DMS153 (cell line): ENCODE measurements around the gene RNASE7.

Source experiments
- DNase-seq: peaks from one replicate; lab custom pipeline; 2025; lab: John Stamatoyannopoulos, UW

The RNASE7 gene

DNA sequence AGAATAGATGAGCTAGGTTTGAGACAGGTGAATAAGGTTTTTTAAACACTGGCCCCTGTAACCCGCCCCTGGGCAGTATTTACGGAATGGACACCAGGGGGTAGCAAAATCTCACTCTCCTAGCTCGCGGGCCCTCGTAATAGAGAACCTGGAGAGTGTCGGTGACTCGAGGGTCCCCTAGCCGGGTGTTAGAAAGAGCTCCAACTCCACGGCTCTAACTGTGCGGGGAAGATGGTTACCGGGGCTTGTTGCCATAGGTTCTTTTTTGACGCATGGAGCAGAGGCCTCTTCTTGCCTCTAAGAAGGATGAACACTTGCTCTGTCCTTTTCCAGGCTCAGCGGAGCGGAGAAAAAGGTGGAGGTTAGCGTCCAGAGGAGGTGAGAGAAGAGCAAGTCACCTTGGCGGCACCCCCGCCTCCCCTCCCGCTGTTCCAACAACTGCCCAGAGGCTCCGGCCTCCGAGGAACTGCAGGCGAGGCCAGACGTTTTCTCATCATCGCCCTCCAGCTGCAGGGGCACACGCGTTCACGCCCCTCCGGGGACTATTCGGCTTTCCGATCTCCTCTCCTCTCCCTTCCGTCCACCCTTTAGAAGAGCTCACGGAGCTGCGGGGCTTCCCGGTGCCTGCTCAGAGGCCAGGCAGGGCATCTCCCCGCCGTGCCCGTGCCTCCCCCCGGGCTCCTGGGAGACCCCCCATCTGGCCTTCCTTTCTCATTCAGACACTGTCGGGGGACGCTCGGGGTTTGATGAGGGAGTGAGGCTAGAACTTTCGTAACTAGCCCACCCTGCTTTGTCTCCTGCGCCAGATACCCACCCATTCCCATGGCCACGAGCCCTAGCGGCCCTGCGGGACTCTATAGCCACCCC is 26.6 kb downstream of the RNASE7 start:
- peak; percentile 71 for DNase-seq

DNA sequence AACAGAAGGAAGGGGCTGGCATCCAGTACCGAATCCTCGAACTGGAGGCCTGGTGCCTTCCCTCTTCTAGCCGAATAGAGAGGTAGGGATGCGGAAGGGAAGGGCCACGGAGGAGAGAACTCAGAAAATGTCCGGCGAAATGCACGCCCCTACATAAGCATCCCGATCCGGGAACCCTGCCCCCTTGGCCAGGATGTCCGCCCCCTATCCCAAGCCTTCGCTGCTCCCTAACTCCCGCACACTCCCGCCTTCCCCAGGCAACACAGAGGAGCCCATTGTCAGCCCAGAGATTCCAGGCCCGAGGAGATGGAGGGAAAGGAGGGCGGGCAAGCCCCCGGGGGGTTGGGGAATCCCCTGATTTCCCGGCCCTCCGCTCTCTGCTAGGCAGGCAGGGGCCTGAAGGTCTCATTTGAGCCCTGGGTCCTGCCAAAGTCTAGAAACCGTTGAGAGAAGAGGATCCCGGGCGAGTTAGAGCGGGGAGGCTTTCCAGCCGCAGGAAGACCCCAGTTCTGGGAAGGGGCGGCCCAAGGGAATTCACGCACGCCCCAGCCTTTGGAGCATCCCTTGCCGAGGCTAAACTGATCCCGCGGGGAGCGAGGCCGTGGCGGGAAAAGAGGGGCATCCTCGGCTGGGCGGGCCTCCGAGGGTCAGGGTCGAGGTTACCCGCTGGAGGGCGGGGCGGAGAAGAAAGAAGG is 27.4 kb downstream of the RNASE7 start:
- DNase-seq = peak; percentile 14

DNA sequence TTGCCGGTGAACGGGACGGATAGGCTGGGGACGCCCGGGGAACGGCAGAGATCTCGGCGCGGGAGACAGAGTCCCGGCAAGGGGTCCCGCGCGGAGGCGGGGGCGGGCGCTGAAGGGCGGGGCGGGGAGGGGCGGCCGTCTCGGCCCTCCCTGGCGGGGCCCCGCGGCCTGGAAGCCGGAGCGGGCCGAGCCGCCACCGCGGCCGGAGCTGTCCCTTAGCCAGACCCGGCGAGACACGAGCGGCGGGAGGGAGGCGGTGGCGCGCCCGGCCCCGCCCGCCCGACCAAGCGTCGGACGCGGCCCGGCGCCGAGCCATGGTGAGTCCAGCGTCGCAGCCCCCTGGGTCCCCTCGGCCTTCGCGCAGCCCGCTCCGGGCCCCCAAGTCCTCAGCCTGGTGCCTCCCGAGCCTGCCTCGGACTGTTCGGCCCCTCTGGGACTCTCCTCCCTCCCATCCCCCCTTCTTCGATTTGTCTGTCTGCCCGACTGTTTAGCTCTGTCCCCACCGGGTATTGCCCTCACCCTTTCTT is 28.0 kb downstream of the RNASE7 start, which contains the start of gene ARHGEF40:
TSS of gene ARHGEF40 (plus strand) at position 222 of the 527 bp plus-strand sequence. CDS start at position 315, 93 bp downstream.
- no peak for DNase-seq

DNA sequence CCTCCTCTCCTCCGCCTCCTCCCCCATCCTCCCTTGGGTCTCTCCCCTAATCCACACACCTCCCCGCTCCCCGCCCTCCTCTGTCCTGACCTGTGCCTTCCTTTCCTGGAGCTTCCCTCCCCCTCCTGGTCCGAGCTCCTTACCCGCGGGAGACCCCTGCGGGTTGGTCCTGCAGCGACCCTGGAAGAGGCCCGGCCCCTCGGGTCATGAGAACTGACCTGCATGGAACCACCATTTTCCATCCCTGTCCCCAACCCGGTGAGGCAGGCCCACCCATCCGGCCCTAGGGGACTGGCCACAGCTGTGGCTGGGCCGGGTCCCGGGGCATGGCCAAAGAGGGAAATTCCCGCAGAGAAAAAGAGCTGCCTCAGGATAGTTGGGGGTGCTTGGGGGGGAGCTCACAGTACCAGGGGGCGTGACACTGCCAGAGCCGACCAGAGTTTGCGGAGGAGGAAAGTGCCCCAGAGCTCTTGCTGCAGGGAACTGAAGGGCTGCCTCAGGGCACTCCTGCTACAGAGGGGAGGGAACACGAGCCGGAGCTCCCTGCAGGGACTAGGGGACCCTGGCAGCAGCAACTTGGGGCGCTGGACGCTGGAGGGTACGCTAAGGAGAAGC is 28.6 kb downstream of the RNASE7 start:
- peak; percentile 26 for DNase-seq

DNA sequence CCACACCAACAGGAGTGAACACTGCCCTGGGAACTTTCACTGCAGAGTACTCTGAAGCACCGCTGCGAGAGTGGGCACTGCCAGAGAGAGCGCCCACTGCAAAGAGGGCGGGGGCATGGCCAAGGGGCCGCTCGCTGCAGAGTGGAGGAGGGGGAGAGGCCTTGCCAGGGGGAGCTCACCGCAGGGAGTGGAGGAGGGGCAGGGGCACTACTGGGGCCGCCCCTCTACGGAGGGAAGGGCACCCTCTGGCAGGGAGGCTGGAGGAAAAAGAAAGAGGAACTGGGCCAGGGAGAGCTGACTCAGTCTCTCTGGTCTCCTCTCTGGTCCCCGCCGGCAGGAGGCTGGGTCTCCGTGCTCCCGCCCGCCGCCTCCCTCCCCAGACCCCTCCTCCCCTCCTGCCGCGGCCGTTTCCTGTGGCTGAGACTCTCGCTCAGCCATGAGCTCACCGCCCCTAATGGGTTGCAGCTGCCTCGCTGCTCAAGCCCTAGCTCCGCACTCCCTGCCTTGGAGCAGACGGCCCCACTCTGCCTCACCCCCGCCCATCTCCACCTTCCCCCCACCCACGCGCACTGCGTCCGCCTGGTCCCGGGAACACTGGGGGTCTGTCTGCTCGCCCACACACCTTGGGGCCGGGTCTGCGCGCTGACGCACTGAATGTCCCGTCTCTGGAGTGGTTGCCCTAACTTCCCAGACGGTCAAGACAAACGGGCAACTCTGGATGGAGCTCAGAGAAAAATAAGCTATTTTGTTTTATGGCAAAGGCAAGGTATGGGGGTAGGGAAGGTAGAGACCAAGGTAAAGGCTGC is 29.3 kb downstream of the RNASE7 start:
- peak; percentile 64 for DNase-seq

DNA sequence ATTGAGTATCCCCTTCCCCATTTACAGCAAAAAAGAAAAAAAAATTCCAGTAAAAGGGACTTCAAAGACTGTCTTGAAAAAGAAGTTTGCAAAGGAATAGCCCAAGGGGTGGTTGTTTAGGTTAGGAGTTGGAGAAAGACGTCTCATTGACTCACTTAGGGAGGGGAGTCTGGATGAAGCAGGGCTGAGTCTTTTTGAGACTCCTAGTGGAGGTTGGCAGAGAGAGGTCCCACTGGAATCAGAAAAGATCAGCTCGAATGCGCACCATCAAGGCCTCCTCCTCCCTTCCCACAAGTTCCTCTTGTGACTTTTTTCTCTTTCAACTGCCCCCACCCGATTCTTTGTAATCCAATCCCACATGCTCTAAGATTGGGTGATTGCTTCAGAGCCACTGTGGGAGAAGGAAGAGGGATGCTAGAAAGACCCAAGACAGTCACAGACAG is 29.9 kb downstream of the RNASE7 start:
- DNase-seq = no peak

DNA sequence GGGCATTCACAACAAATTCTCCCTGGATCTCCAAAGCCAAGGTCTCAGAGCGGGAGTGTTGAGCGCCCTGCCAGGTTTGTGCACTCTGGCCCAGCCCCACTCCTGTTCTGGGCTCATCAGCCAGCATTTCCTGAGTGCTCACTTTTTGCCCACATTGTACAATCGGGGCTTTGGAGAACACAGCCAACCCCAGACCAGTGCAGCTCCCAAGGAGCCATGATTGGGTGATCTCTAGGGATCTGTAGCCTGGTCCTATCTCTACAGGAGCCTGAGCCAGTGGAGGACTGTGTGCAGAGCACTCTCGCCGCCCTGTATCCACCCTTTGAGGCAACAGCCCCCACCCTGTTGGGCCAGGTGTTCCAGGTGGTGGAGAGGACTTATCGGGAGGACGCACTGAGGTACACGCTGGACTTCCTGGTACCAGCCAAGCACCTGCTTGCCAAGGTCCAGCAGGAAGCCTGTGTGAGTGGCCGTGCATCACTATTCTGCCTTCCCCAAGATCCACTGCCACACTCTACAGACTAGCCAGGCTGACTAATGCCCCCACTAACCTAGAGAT is 30.7 kb downstream of the RNASE7 start:
- no peak for DNase-seq

DNA sequence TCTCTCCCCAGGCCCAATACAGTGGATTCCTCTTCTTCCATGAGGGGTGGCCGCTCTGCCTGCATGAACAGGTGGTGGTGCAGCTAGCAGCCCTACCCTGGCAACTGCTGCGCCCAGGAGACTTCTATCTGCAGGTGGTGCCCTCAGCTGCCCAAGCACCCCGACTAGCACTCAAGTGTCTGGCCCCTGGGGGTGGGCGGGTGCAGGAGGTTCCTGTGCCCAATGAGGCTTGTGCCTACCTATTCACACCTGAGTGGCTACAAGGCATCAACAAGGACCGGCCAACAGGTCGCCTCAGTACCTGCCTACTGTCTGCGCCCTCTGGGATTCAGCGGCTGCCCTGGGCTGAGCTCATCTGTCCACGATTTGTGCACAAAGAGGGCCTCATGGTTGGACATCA is 31.8 kb downstream of the RNASE7 start:
- no peak for DNase-seq

DNA sequence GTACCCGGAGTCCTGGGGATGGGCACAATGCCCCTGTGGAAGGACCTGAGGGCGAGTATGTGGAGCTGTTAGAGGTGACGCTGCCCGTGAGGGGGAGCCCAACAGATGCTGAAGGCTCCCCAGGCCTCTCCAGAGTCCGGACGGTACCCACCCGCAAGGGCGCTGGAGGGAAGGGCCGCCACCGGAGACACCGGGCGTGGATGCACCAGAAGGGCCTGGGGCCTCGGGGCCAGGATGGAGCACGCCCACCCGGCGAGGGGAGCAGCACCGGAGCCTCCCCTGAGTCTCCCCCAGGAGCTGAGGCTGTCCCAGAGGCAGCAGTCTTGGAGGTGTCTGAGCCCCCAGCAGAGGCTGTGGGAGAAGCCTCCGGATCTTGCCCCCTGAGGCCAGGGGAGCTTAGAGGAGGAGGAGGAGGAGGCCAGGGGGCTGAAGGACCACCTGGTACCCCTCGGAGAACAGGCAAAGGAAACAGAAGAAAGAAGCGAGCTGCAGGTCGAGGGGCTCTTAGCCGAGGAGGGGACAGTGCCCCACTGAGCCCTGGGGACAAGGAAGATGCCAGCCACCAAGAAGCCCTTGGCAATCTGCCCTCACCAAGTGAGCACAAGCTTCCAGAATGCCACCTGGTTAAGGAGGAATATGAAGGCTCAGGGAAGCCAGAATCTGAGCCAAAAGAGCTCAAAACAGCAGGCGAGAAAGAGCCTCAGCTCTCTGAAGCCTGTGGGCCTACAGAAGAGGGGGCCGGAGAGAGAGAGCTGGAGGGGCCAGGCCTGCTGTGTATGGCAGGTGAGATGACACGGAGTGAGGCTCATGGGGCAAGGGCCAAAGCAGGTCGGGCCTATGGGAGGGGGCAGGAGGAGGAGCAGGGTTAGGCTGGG is 32.5 kb downstream of the RNASE7 start:
- no peak for DNase-seq

DNA sequence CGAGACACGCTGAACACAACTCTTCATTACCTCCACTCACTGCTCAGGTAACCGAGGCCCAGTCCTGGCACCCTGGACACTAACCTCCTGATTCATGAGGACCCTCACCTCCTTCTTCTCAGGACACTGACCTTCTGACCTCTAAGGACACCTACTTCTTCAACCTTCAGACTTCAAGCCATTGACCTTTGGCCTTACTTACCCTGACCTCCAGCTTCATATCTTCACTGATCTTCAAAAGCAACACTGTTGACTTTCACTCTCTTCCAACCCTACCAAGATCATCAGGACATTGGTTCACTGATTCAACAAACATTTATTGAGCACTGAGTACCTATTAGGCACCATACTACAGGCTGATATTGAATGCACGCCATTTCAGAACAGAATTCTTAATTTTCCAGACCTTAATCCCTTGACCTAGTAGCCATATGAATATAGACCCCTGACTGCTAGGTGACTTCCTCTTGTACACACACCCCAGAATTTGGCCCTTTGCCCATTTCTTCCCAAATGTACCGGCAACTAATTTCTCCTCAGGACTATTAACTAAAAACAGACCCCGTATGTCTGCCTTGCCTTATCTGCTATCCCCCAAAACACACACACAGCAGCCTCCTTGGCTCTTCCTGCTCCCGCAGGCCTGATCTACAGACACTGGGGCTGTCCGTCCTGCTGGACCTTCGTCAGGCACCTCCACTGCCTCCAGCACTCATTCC is 33.7 kb downstream of the RNASE7 start:
- DNase-seq = no peak

DNA sequence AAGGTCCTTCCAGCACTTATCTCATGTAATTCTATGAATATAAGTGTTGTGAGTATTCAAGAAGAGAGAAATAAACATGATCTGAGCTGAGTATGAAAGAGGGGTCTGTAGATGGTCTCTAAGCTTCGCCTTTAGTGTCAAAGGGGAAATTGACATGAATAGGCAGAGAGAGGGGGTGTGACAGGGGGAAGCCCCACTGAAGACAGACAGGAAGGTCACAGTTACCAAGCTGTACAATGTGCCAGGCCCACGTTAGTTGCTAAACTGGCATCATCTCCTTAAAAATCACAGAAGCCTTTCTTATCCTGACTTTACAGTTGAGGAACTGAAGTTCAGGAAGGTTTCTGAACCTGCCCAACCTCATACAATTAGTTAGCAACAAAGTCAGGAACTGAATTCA is 35.5 kb downstream of the RNASE7 start:
- DNase-seq = no peak

DNA sequence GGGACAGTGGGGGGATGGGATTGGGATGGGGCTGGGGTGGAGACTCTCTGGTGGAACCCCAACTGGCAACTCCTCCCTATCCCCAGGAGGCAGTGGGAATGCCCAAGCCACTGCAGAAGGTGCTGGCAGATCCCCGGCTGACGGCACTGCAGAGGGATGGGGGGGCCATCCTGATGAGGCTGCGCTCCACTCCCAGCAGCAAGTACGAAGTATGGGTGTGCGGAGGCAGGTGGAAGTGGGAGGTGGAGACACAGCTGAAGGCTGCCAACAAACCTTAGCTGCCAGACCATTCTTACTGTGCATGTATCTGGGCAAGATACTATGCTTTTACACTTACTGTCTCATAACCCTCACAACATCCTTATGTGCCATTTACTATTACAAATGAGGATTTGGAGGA is 36.1 kb downstream of the RNASE7 start:
- DNase-seq = no peak

DNA sequence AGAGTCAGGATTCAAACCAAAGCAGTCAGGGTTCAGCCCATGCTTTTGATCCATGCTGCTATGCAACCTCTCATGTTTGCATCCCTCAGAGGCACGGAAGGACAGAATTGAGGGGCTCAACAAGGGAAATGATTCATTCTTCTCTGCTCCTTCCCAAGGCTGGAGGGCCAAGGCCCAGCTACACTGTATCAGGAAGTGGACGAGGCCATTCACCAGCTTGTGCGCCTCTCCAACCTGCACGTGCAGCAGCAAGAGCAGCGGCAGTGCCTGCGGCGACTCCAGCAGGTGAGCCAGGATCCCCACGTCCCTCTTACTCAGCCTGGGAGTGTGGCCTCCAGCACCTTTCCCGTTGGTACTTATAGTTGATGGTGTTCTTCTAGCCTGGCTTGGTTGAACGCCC is 36.6 kb downstream of the RNASE7 start:
- DNase-seq = no peak

DNA sequence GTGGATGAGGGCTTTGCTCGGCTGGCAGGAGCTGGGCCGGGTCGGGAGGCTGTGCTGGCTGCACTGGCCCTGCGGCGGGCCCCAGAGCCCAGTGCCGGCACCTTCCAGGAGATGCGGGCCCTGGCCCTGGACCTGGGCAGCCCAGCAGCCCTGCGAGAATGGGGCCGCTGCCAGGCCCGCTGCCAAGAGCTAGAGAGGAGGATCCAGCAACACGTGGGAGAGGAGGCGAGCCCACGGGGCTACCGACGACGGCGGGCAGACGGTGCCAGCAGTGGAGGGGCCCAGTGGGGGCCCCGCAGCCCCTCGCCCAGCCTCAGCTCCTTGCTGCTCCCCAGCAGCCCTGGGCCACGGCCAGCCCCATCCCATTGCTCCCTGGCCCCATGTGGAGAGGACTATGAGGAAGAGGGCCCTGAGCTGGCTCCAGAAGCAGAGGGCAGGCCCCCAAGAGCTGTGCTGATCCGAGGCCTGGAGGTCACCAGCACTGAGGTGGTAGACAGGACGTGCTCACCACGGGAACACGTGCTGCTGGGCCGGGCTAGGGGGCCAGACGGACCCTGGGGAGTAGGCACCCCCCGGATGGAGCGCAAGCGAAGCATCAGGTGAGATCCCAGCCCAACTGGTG is 39.5 kb downstream of the RNASE7 start:
- no peak for DNase-seq

DNA sequence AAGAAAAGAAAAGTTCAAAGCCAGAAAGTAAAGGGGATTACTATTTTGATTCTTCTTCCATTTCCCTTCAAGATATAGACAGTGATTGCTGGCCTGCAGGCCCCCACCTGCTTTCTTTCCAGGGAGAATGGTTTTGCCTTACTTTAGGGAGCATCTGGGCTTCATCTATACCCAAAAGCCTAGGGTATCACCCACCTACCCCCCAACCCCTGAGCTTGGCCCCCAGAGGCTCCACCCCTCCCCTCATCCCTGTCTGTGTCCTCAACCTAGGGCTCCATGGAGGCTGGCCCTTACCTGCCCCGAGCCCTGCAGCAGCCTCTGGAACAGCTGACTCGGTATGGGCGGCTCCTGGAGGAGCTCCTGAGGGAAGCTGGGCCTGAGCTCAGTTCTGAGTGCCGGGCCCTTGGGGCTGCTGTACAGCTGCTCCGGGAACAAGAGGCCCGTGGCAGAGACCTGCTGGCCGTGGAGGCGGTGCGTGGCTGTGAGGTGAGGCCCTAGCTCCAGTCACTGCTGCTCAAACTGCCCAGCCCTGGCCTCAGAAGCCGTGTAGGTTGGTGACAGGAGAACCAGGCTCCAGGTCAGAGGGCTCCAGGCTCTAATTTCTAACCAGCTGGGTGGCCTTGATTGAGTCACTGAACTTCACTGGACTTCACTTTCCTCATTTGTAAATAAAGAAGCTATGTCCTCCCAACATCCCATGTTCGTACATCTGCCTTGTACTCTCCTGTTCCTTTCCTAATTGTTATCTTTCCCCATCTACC is 41.6 kb downstream of the RNASE7 start:
- no peak for DNase-seq

DNA sequence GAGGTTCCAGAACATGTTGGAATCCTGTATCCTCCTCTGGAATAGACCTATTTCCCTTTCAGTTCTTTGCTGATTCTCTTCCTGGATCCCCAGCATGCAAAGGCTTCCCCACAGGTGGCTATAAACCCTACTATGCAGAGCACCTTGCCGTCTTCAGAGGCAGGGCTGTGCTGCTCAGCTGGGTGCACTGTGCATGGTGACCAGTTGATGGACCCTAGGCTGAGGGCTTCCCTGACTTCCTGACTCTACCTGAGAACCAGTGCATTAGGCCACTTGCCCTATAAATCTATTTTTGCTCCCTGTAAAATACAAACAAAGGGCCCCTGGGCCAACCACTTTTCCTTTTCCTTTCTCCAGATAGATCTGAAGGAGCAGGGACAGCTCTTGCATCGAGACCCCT is 42.2 kb downstream of the RNASE7 start:
- no peak for DNase-seq

DNA sequence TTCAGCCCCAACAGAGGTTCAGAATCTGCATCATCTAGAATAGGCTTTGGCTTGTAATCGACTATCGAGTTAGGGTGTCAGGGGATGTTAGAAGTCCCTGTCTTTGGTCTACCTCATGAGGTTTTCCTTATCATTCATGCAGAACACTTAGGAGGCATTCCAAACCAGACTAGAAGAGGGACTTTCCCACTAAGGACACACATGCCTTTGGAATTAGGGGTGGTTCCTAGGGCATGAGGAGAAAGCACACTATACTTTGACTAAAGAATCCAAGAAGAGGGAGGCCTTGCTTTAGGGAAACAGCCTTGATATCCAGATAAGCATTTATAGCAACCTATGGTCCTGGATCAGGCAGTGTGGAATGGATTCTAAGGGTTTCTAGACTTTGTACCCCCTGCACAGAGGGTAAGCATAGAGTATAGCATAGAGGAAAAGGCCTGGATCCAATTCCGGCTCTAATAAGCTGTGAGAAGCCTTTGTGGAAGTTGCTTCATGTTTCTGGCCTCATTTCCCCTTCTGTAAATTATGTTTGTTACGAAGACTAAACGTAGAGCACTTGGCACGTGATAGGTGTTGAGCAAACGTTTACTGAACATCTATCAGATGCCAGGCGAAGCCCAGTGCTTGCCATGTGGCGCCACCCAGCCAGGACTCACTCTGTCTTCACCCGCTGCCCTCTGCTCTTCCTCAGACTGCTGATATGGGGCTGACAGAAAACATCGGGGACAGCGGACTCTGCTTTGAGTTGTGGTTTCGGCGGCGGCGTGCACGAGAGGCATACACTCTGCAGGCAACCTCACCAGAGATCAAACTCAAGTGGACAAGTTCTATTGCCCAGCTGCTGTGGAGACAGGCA is 43.1 kb downstream of the RNASE7 start:
- DNase-seq = no peak

DNA sequence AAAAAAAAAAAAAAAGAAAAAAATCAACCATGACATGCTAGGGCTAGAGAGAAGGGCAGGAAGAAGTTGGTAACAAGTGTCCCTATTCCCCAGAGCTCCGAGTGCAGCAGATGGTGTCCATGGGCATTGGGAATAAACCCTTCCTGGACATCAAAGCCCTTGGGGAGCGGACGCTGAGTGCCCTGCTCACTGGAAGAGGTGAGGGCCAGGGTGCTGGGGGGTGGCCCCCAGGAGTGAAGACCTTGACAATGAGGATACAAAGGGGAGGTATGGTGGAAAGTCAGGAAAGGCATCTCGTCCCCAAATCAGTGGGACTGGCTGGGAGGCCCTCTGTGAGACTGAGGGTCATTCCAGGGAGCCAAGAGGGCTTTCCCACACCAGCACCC is 44.7 kb downstream of the RNASE7 start:
- DNase-seq = no peak
